Prostate gland (tissue), 2 donors: ENCODE results near the gene XK. TPM values are rescaled to one million over a fixed set of nuclear protein-coding genes. Genes with fewer than 3 reads are reported as not detected.

ENCODE experiments used
- DNase-seq: peaks from one replicate; pipeline ENCODE4 v3.0.0-alpha.2; 2019; ENCODE audit warnings: low spot score
- H3K27ac ChIP-seq, 2 donors: fragments of 200-600 bp; sonication (generic); 2 replicates each; pipeline ENCODE4 v1.5.1; 2017 to 2019
- H3K27me3 ChIP-seq: fragments of 200-600 bp; sonication (generic); replicated peaks from 2 replicates; pipeline ENCODE4 v1.5.1; 2019; ENCODE audit not compliant: insufficient read depth
- H3K36me3 ChIP-seq, 2 donors: fragments of 200-600 bp; sonication (generic); 1 replicate in 1 of 2; 2 replicates in 1 of 2; pipeline versions ENCODE4 v1.5.1 to v1.8.1; 2017 to 2019
- H3K4me1 ChIP-seq: fragments of 200-600 bp; sonication (generic); replicated peaks from 2 replicates; pipeline ENCODE4 v1.5.1; 2019
- H3K4me3 ChIP-seq, 2 donors: fragments of 200-600 bp; sonication (generic); 2 replicates each; pipeline ENCODE4 v1.5.1; 2017 to 2019
- H3K9me3 ChIP-seq: fragments of 200-600 bp; sonication (generic); 2 replicates; pipeline ENCODE4 v1.5.1; 2017
- POLR2A ChIP-seq: fragments of 450-650 bp; IDR thresholded peaks from one replicate; pipeline ENCODE4 v1.6.1; 2016; ENCODE audit warnings: antibody characterized with exemption, mild to moderate bottlenecking
- POLR2AphosphoS5 ChIP-seq: sonication (generic); formaldehyde crosslinking; IDR thresholded peaks from one replicate; pipeline ENCODE4 v1.6.1; 2017; ENCODE audit warnings: antibody characterized with exemption
- WGBS: methylation state at CpG from one replicate; pipeline ENCODE4 v1.1.5; 2018; 5-methylcytosine and 5-hydroxymethylcytosine counted together
- intact Hi-C: fragments of 100-400 bp; cut with DNase I; formaldehyde crosslinking; loops from one replicate; pipeline ENCODE4 v1.14.2; 2022
- total RNA-seq, 2 donors: library from RNA; depleted of rRNA; stranded (reverse); fragments of >200 nt; gene quantifications; one replicate each; pipeline ENCODE4 v1.1.0, GENCODE V29; 2016
- TF ChIP-seq, protein P1 (sequence below), 4 experiments: fragments of 200-600 bp in 2 of 4; fragments of 450-650 bp in 2 of 4; sonication (generic) in 2 of 4; IDR thresholded peaks; 1 replicate in 3 of 4; 2 replicates in 1 of 4; pipeline ENCODE4 v1.5.1; 2016 to 2019; ENCODE audit warnings: antibody characterized with exemption in 4 of 4, mild to moderate bottlenecking in 2 of 4, moderate library complexity in 2 of 4

XK gene
- total RNA-seq, 2 donors from 2014 or later = 2.6 to 3.2 TPM

DNA sequence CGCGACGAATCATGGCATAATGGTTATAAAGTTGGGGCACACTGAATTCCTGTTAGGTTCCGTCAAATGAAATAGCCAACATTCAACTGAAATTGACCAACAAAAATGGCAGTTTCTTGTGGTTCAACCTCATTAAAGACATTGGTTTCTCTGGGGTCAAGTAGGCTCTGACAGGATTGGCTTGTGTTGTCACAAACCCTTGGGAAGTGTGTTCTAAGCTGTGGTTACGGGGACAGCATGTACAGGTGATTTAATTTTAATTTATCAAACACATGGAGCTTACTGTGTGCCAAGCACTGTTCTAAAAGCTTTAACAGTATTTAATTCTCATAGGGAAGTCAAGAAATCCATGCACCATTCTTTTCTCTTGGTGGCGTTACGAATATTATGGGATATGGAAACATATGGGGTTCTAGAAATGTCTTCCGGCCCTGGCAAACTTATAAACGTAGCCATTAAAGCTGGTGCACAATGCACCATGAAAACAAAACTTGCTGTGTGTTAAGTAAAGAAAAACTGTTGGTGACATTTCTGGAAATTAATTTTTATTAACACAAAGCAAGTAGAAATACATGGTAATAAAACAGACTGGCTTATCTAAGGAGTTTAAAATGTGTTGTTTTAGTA is 891 bp downstream of the XK start:
- H3K27ac ChIP-seq = peak overlapping the region in 1 of 2 donors; percentile 72
- WGBS = 83% methylated on average over 6 of the region's 9 CpGs
- peak overlapping the region; percentile 37 to 44 for H3K4me3 ChIP-seq
- H3K36me3 ChIP-seq = no peaks in the 10 kb centered on the region
- DNase-seq = no peak
- intact Hi-C loops = loop anchor here (5.0 kb wide), 1 partner anchor 161 kb away; the partner anchor contains the start of gene DYNLT3
- no peak for TF ChIP-seq POLR2A
- H3K9me3 ChIP-seq = no peaks in the 10 kb centered on the region
- H3K4me1 ChIP-seq = no peaks in the 10 kb centered on the region
- H3K27me3 ChIP-seq = no peaks in the 10 kb centered on the region

DNA sequence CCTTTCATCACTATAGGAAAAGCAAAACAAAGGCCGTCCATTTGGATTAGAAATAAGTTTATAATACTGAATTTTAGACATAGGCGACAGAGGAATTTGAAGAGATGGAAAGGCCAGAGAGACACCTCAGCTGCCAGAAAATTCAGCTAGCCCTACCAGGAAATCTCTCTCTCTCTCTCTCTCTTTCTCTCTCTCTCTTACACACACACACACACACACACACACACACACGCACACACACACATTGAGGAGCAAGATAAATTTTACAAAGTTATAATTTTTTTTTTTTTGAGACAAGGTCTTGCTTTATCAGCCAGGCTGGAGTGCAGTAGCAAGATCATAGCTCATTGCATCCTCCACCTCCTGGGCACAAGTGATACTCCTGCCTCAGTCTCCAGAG is 1.4 kb downstream of the XK start:
- TF ChIP-seq POLR2A (no peak), POLR2AphosphoS5 (no peak)
- TF ChIP-seq, protein P1, sequence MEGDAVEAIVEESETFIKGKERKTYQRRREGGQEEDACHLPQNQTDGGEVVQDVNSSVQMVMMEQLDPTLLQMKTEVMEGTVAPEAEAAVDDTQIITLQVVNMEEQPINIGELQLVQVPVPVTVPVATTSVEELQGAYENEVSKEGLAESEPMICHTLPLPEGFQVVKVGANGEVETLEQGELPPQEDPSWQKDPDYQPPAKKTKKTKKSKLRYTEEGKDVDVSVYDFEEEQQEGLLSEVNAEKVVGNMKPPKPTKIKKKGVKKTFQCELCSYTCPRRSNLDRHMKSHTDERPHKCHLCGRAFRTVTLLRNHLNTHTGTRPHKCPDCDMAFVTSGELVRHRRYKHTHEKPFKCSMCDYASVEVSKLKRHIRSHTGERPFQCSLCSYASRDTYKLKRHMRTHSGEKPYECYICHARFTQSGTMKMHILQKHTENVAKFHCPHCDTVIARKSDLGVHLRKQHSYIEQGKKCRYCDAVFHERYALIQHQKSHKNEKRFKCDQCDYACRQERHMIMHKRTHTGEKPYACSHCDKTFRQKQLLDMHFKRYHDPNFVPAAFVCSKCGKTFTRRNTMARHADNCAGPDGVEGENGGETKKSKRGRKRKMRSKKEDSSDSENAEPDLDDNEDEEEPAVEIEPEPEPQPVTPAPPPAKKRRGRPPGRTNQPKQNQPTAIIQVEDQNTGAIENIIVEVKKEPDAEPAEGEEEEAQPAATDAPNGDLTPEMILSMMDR (IDR thresholded peaks at IDR 0.05) = no peak
- DNase-seq = no peak
- no peaks in the 10 kb centered on the region for H3K27me3 ChIP-seq
- no peak overlapping the region for H3K4me3 ChIP-seq
- H3K4me1 ChIP-seq = no peaks in the 10 kb centered on the region
- H3K36me3 ChIP-seq = no peaks in the 10 kb centered on the region
- WGBS = 75% methylated on average over 3 of the region's 3 CpGs
- intact Hi-C loops = loop anchor here (5.0 kb wide), 1 partner anchor 160 kb away; the partner anchor contains the start of gene DYNLT3
- no peak overlapping the region for H3K27ac ChIP-seq
- no peaks in the 10 kb centered on the region for H3K9me3 ChIP-seq

DNA sequence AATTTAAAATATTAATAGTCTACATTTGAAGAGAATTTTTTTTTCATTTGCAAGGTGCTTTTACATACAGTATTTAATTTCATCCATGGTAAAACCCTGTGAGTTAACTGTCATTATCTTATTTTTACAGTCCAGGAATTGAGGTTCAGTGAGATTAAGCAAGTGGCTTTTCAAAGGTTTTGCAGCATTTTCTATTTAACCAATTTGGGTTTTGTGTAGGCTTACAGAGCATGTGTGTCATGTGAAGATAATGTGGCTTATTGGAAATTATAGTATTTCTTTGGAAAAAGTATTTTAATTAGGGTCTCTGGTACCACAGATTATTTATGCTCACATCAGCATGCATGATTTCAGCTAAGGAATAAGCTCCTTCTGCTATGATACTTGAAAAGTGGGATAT is 4.5 kb downstream of the XK start:
- intact Hi-C loops = no loop called here
- Histone ChIP-seq H3K9me3 (no peaks in the 10 kb centered on the region), H3K27me3 (no peaks in the 10 kb centered on the region), H3K27ac (no peak overlapping the region), H3K4me1 (no peaks in the 10 kb centered on the region), H3K36me3 (no peaks in the 10 kb centered on the region), H3K4me3 (no peak overlapping the region)
- DNase-seq = no peak
- TF ChIP-seq POLR2A (no peak), POLR2AphosphoS5 (no peak)
- TF ChIP-seq, protein P1 (IDR thresholded peaks at IDR 0.05) = no peak

DNA sequence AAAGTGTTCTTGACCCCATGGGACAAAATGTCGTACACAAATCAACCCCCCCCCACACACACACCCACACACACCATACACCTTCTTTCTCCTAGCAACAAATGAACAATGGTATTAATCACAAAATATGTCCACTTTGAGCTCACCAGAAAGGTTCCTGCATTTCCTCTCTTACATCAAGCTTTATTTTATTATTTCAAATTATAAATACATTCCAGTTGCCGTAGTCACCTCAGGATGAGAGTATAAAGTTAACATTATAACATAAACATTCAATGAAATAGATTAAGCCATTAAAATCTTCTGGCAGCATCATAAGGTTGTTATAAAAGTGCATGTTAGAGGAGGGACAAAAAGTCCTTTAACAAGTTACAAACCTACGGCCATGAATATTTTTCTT is 7.3 kb downstream of the XK start:
- intact Hi-C loops = no loop called here
- TF ChIP-seq POLR2A = no peak
- TF ChIP-seq POLR2AphosphoS5 = no peak
- TF ChIP-seq, protein P1 (IDR thresholded peaks at IDR 0.05) = no peak
- 56% methylated on average over 3 of the region's 3 CpGs for WGBS
- Histone ChIP-seq H3K4me1 (no peaks in the 10 kb centered on the region), H3K9me3 (no peaks in the 10 kb centered on the region), H3K36me3 (no peaks in the 10 kb centered on the region), H3K4me3 (no peak overlapping the region), H3K27me3 (no peaks in the 10 kb centered on the region), H3K27ac (no peak overlapping the region)
- DNase-seq = no peak

DNA sequence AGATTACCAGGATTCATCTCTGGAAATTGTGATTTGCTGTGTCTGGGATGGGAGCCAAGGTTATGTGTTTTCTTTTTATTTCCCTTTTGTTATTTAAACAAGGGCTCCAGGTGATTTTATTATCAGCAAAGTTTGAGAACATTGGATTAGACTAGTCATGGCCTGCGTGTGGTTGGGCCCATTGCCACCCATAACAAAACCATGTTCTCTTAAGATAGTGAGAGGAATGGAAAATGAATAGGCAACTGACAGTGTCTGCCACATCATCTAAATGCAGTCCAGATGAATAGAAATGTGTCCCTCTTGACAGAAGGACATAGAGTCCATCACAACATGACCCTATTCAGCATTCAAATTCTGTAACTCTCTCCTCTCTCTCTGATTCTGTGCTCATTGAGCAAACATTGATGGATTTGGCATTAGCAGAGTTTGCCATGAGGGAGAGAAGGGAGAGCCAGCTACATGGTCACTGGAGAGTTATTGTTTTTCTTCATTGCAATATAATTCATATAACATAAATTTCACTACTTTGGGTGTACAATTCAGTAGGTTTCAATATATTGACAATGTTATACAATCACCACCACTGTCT is 11.7 kb downstream of the XK start:
- DNase-seq = peak; percentile 25
- no peak overlapping the region for H3K4me3 ChIP-seq
- H3K27me3 ChIP-seq = no peaks in the 10 kb centered on the region
- WGBS = 28% methylated on average over 1 of the region's 1 CpG
- no peak overlapping the region for H3K27ac ChIP-seq
- intact Hi-C loops = no loop called here
- no peaks in the 10 kb centered on the region for H3K36me3 ChIP-seq
- no peaks in the 10 kb centered on the region for H3K4me1 ChIP-seq
- no peaks in the 10 kb centered on the region for H3K9me3 ChIP-seq
- no peak for TF ChIP-seq POLR2A
- peak; percentile 24 for TF ChIP-seq POLR2AphosphoS5

DNA sequence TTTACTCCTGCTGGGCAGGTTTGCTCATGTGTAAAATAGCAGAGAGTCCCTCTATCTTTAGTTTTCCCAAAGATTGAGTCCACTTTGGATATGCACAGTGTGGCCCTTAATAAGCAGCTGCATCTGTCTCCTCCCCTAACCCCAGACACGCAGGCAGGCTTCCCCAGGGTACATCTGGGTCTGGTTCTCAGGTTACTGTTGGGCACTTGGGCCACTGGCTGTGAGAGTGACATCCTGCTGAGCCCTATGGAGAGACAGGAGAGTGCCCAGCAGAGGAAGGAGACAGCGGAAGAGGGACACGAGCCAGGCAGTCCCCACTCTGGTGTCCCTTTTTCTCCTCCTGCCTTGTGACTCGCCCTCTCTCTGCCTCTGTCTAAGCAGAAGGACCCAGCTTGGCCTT is 16.0 kb downstream of the XK start:
- H3K27me3 ChIP-seq = no peaks in the 10 kb centered on the region
- no peak overlapping the region for H3K4me3 ChIP-seq
- intact Hi-C loops = no loop called here
- TF ChIP-seq, protein P1 (IDR thresholded peaks at IDR 0.05) = no peak
- TF ChIP-seq POLR2A = no peak
- TF ChIP-seq POLR2AphosphoS5 = no peak
- DNase-seq = no peak
- WGBS = 88% methylated on average over 4 of the region's 4 CpGs
- H3K27ac ChIP-seq = no peak overlapping the region
- no peaks in the 10 kb centered on the region for H3K36me3 ChIP-seq
- no peaks in the 10 kb centered on the region for H3K9me3 ChIP-seq
- no peaks in the 10 kb centered on the region for H3K4me1 ChIP-seq
